Kidney capillary endothelial cell (primary cell): ENCODE results near the gene CFAP65.
A peak's percentile ranks its signal among the peaks of the same experiment; 100 is the strongest.

Experiments
- DNase-seq: peaks from one replicate; pipeline ENCODE4 v3.0.0-alpha.2; 2018; ENCODE audit warnings: low spot score

Gene CFAP65

DNA sequence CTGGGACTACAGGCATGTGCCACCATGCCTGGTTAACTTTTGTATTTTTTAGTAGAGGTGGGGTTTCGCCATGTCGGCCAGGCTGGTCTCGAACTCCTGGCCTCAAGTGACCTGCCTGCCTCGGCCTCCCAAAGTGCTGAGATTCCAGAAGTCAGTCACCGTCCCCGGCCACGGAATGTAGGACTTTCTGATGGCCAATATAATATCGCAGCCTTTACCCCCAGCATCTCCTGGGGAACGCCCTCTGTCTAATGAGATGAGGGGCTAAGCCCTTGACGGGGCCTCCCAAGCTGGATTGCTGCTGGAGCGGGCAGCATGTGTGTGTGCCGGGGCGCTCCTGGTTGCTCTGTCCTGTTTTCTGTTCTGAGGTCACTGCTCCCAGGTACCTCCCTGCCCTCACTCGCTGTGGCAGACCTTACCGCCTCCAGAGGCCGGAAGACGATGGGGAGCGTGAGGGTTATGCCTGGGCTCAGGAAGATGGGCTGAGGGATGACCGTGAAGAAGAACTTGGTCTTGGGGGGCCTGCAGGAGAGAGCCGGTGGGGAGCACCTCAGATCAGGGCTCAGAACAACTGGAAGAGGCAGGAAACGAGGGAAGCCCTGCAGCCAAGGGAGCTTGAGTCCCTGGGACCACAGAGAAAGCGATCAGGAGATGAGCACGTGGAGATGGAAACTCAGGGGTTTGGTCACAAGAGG is 9.1 kb downstream of the CFAP65 start:
- no peak for DNase-seq

DNA sequence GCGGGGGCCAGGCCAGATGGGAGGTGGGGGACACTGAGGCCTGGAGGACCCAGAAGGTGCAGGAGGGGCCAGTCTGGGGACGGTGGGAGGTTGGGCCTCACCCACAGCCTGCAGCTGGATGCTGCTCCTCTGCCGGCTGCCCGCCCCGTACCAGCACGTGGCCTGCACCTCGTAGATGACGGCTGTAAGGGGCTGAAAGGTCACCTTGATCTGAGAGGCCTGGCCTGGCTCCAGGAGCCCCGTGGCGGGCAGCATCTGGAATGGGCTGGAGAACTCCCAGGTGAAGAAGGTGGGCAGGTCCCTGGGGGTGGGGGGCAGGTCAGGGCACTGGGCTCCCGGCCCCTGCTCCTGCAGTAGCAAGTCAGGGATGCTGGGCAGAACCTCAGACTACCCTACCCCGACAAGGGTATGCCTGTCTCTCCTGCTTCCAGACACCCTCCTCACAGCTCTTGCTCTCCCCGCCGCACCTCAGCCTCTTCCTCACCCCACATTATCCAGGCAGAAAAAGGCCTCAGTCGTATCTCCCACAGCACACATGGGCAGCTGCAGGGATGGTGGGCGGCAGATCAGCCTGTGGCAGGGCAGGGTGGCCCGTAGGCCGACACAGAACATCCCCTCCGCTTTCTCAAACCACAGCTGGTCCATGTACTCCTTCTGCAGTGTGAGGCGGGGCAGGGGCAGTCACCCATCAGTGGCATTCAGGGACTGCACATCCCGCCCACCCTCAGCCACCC is 10.1 kb downstream of the CFAP65 start:
- no peak for DNase-seq

DNA sequence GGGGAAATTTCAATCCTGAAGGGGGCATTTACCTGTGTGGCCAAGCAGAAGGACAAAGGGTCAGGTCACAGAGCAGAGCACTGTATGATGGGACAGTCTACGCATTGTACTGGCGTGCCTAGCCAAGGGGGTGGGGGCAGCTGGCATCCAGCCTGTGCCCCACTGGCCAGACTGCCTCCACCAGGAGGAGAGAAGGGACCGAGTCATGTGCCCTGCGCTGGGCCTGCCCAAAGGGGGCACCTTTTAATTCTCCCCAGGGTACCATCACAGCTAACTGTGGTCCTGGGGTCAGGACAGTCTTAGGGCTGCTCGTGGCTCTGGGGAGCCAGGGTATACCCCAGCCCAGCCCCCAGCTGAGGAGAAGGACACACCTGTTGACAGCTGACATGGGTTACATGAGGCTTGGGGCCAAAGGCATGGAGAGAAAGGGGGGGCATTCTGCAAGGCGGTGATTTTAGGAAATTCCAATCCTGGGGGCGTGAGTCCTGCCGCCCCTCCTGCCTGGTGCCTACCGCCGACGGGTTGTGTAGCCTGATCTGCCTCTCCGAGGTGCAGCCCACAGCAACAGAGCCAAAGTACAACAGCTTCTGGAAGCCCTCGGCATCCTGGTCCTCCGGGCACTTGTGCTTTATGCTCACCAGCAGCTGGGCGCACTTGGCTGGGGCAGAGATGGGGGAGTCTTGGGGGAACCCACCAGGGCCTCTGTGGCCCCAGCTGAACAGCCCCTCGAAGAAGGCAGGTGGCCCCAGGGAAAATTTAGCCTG is 11.0 kb downstream of the CFAP65 start:
- no peak for DNase-seq

DNA sequence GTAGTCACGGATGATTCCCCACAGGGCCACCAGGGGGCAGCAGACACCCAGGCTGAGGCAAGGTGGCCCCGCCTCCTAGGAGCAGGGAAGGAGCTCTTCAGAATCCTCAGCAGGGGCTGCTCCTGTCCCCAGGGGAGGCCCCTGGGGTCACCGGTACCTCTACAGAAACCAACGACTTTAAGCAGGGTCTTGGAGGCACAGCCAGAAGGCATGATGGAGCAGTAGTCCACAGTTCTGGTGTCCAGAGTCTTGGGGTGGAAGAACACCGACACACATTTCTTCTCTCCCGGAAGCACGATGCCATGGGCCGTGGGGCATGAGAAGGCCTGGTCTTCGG is 11.5 kb downstream of the CFAP65 start:
- DNase-seq = peak; percentile 53

DNA sequence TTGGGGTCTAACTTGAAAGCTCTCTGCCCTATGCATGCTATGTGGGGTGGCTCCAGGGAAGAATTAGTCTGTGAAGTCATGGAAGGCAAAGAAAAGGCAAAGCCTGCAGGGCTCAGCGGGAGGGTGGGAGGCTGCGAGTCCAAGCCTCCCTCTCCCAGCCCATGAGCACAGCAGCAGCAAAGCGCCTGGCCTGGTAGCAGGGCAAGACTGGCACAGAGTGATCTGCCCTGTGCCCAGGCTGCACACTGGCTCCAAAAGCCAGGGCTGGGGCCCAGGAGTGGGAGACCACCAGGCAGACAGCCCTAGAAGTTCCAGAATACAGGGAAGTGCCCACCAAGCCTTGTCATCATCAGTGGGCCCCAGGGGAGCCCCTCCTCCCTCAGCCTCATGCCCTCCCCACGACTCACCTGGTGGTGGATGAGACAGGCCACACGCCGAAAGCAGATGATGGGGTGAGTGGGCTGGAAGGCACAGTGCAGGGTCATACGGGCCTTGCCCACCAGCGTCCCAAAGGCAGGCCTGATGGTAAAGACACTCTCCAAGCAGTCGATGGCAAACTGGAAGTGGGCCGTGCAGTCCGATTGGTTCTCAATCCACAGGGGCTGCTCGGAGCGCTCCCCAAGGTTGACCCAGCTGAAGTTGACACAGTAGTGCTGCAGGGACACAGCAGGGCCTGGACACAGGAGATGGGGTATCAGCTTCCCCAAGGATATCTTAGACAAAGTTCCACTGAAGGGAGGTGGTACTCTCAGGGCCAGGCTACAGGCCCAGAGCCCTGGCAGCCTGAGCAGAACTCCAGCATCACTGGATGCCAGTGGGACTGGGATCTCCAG is 12.1 kb downstream of the CFAP65 start:
- no peak for DNase-seq

DNA sequence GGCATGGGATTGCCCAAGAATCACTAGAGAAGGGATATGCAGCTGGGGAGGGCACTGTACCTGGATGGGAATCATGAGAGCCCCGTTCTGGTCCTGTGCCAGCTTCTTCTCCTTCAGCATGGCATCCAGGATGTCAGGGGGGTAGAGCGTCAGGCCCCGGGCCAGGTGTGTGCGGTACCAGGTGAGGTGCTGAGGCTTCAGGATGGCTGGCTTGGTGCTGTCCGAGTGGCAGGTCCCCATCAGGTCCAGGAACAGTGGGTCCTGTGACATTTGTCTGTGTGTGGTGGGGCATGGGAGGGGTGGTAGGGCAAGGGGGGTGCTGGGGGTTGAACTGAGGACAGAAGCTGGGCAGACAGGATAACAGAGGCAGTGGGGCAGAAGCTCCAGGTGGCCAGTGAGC is 13.2 kb downstream of the CFAP65 start:
- no peak for DNase-seq

DNA sequence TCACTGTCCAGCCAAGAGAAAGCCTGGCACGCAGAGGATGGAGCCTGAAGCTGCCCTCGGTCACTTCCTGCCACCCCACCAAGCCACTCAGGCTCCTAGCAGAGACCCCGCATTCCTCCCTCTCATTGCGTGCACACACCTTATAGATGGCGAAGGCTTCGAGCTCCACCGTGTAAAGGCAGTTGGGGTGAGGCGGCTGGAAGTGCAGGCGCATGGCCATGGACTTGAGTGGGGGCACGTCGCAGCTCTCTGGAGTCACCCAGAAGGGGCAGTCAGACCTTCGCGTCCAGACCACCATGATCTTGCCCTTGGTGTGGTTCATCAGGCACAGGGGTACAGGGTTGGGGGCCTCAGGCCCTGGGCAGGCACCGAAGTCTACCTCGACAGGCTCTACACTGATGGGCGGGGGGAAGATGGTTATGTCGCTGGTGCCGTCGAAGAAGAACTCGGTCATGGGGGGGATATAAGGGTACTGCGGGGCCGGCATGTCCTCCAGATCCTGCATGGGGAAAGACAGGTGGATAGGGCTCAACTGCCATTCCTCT is 13.7 kb downstream of the CFAP65 start:
- DNase-seq = no peak

DNA sequence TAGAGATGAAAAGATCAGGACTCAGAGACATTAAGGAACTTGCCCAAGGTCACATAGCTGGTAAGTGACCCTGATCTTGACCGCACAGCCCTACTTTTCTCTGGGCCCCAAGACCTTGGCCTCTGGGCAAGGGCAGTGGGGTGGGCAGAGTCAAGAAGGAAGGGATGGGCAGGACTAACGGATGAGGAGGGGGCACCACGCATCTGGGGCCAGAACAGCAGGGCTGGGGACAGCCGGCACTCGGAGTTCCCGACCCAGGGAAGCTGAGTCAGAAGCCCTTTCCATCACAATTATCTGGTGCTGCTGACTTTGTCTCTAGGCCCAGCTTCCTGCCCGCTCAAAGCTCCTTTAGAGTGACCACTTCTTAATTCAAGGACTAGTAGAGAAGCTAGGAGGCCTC is 14.4 kb downstream of the CFAP65 start:
- DNase-seq = no peak

DNA sequence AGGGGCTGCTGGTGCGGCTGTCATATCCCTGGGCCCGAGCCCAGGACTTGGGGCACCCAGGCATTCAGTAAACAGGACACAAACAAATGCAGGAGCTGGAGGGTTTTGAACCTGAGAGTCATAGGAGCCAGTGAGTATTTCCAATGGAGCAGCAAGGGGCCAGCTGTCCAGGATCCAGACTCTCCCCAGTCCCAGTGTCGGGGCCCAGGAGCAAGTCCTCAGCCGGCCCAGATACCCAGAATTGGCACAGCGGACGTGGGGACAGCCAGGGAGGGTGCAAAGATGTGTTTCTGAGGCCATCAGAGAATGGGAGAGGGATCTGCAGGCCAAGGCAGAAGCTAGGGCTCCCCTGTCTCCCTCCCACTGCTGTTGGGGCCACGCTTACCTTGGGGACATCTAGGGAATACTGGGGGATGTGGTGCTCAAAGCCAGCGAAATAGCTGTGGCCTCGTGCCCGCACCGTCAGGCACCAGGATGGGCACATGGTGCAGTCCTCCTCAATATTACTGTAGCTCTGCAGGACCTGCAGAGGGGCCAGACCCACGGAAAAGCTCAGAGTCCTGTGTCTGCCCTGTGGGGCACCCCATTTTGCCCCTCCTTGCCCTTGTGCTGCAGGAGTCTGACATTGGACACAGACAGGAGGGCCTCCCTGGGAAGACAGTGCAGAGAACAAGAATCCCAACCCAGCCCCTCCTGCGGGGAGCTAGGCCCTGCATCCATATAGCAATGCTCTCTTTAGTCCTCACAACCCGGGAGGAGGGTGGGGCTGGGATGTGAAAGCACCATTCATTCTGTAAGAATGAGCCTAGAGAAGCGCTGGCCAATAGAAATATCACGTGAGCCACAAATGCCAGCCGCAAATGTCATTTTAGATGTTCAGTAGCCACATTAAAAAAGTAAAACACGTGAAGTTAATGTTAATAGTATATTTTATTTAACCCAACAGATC is 15.4 kb downstream of the CFAP65 start:
- DNase-seq = no peak

DNA sequence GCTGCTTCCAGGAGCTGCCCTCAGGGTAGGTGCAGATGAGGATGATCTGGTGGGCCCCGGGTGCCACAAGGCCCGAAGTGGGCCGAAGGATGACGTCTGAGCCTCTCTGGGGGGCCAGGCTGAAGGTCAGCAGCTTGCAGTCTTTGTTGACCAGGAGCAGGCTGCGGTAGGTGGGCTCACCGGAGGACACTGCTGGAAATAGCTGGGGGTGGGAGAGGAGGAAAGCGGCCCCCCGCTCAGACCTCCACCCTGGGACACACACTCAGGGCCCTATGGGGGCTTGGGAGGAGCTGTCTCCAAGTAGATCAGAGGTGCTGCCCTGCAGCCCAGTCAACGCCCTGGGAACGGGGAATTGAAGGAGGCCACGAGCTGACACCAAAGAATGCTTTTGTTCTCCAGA is 17.3 kb downstream of the CFAP65 start:
- DNase-seq = no peak

DNA sequence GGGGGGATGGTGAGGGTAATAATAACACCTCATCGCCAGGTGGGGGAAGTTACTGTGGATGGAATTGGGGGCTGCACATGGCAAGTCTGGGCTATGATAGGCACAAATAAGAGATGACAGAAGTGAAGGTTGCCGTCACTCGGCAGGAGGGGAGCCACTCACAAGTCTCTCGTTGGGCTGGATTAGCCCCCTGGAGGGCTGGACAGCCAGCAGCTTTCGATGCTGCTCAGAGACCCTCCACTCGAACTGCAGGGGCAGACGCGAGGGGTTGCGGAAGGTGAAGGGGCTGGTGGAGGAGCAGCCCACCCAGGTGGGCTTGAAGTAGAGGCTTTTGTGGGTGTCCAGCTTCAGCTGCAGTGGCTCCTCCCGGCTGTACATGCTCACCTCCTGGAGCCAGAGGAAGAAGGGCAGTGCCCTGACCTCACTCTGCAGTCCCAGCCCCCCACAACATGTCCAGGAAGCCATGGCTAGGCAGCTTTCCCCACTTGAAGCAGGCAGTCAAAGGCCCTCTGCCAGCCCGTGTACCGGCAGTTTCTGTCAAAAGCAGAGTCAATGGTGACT is 18.2 kb downstream of the CFAP65 start:
- no peak for DNase-seq

DNA sequence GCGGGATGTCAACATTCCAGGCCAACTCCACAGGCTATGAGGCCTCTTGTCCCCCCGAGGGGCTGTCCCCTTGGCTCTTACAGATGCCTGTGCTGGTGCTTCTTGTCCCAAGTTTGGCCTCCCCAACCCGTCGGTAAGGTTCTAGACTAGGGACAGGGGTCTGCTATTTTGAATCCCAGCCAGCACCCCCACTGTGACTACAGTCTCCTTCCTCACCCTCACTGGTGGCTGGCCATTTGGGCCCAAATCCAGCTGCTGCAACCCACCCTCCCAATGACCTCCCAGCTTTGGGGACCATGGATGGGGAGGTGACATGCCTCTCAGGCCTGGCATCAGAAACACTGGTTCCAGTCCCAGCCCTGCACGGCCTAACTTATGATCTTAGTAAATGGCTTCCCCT is 18.7 kb downstream of the CFAP65 start:
- no peak for DNase-seq

DNA sequence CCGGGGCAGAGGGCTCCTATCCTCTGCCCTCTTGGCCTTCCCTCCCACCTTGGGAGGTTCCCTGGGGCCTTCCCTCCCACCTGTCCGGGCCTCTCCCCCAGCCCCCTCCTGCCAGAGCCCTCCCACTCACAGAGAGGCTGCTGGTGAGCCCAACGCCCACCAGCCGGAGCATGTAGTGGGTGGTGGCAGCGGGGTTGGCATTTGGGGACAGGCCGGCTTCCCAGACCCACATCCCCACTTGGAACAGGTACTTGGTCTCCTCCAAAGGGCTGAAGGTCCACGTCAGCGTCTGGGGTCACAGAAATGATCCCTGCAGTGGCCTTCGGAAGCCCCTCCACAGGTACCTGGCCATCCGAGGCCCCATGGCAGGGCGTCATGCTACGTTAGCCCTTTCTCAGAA is 19.3 kb downstream of the CFAP65 start:
- no peak for DNase-seq

DNA sequence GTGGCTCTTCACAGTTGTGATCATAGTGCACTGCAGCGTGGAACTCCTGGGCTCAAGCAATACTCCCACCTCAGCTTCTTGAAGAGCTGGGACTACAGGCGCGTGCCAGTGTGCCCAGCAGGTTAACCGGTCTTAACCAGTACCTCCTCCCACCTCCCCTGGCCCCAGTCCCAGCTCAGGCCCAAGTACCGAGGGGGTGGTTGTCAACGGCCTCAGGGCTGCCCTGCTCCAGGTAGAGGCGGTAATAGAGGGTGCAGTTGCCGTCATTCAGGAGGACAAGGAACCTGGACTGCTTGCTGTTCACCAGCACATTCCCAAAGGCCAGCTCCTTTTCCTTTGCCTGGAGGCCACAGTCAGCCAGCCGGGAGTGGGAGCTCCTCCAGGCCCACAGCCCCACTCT is 19.7 kb downstream of the CFAP65 start:
- DNase-seq = no peak

DNA sequence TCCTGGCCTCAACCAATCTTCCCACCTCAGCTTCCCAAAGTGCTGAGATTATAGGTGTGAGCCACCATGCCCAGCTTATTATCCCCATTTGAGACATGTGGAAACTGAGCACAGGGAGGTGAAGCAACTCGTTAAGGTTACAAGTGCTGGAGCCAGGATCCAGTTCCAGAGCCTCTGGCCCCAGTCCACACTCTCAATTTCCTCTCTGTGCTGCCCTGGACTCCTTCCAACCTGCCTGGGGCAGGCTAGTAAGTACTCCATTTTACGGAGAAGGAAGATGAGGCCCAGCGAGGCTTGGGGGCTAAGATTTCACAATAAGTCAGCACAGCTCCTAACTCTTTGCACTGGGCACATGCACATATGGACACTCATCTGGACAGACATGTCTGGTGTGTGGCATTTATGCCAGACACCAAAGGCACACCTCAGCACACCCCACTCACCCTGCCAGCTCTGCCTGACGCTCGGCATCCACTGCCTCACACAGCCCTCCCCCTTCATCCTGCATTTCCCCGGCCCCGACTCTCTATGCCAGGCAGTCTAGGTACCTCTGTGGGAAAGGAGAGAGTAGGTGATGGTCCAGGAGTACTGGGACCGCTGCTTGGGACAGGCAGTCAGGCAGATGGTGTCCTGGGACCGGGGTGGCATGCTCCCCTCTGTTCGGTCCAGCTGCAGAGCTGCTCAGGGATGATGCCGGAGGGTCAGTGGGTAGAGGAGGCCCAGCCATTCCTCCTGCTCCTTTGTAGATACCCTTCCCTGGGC is 20.5 kb downstream of the CFAP65 start:
- DNase-seq = no peak

DNA sequence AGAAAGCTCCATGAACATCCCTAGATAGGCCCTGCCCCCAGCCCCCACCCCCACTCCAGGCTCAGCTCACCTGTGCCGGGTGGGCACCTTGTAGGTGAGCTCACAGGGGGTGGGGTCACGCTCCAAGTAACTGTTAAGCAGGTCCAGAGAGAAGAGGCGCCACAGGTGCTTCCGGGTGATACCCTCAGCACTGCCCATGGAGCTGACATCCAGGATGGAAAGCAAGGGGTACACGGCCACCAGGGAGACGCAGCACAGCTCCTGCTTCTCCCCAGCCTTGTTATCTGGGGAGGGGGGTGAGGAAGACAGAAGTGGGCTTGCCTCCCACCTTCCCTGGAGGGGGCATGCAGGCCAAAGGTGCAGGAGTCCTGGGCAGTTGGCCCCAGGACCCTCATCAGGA is 21.9 kb downstream of the CFAP65 start:
- DNase-seq = no peak

DNA sequence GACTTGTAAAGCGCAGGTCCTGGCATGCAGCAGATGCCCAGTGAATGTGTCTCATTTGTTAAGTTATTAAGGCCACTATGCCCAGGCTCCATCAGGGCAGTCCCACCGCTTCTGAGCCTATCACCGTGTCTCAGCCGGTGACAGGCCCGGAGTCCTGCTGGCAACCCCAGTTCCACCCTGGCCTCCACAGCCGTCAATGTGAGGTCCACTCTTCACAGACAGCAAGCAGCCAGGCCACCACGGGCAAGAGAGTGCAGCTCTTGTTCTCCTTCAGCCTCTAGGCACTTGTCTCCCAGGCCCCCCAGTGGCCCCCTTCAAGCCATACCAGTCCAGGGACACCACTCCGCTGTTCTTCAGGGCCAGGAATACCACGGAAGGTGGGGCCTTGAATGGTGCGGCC is 22.6 kb downstream of the CFAP65 start:
- no peak for DNase-seq

DNA sequence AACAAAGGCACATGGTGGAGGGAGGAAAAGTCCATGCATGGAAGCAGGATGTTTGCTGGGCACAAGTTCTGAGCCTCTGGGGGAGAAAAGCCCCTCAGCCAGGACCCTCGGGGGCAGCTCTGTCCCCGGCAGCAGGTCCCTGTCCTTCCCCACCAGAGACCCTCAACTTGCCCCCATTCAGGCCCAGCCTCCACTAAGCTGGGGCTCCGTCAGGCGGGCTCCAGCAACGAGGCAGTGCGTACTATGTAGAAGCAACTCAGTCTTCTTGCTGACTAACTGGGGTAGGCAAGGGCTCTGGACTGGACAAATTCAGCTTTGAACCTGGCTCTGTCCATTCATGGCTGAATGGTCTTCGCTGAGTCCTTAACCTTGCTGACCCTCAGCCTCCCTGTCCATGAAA is 23.0 kb downstream of the CFAP65 start:
- no peak for DNase-seq

DNA sequence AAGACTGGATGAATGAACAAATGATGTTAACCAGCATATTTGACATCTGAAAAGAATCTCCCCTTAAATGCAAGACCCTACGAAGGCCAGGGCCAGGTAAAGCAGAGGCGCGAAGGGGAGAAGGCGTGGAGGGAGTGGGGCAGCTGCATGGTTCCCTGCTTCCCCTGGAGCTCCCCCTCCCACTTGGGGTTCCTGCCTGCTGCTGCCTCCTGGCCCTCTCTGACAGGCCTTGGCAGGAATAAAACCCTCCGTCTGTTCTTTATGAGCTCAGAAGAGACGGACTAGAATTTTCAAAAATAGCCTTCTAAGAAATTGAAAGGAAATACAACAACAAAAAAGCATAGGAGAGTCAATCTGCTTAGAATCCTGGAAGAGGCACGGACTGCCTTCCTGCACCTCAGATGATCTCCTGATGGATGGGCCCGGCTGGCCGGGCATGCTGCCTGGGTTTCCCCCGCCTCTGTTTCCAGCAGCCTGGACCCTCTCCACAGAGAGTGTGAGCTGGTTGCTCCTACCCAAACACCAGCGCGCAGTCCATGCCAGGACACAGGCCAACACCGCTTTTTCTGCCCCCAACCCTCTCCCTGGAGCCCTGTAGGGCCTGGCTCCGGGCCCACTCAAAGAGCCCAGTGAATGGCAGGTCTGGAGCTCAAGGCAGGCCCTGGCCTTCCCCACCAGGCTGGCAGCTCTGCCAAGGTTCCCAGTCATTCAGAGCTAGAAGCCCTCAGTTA is 23.9 kb downstream of the CFAP65 start:
- DNase-seq = no peak
